ENCODE measurements around the gene POLR2L.

The POLR2L gene

DNA sequence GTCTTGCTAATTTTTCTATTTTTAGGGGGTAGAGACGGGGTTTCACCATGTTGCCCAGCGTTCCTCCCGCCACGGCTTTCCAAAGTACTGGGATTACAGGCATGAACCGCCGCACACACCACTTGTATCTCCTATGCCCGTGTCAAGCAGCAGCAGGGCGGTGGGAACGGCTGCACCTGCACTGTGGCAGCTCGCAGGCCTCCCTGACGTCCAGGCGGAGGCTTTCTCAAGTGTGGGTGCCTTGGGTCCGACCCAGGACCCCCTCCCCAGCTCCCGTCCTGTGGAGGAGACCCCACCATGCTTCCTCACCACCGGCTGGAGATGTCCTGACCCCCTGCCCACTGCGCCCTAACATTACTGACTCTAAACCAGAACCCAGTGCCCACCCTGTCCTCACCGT, 26.1 kb upstream of the POLR2L start:
- DNase-seq, result no peak

DNA sequence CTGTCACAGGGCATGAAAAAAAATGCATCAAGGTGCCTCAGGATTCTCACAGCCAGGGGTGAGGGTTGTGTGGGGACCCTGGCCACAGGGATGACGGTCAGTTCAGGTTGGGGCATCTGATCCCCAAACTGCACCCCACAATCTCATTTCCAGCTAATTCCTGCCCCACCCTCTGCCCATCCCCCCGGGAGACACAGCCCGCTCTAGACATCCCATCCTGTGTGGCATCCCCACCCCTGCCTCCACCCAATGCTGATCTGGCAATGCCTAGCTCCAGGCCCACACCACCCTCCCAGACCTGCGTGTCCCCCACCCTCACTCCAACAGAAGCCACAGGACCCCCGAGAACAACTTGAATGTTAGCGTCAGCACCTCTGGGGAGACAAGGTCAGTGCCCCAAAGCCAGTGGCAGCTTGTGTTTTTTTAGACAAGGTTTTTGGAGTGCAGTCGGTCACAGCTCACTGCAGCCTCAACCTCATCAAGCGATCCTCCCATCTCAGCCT, 25.6 kb upstream of the POLR2L start:
- no peak for DNase-seq

DNA sequence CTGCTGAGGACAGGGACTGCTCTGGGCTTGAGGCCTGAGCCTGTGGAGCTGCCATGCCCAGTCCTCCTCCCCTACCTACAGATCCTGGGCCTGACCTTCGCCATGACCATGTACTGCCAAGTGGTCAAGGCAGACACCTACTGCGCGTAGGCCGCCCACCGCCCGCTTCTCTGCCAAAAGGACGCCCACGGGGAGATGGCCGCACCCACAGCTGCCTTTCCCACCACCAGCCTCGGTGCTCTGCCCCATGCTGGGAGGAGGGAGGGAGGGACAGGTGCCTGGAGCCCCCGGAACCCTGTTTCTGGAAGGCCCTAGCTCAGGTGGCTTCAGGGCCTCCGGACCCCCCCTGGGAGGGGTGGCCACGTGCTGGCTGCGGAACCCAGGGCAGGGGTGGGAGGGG, 24.2 kb upstream of the POLR2L start:
- DNase-seq, result no peak

DNA sequence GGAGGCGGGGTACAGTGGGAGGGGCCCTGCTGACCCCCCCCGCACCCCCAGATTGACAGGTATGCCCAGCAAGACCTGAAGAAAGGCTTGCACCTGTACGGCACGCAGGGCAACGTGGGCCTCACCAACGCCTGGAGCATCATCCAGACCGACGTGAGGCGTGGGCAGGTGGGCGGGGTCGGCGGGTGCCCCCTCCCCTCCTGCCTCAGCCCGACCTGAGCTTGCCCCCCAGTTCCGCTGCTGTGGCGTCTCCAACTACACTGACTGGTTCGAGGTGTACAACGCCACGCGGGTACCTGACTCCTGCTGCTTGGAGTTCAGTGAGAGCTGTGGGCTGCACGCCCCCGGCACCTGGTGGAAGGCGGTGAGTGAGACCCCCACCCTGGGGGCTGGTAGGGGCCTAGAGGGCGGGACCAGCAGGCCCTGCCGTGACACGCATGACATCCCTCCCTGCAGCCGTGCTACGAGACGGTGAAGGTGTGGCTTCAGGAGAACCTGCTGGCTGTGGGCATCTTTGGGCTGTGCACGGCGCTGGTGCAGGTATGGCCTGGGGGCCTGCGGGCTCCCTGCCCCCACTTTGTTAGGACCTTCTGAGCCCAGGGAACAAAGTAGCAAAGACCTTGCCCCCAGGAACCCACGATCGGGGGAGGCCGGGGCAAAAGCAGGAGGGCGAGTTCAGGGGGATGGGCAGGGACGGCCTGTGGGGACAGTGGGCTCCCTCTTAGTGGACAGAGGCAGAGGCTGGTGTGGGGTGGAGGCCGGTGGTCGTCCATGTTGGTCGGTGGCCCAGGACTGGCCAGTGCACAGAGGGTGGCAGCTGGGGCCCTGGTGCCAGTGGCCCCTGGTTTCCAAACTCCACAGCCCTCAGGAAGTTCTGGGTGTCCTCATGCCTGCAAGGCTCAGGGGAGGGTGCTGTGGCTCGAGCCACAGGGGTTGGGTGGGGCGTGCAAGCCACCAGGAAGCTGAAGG, 23.4 kb upstream of the POLR2L start:
- no peak for DNase-seq

DNA sequence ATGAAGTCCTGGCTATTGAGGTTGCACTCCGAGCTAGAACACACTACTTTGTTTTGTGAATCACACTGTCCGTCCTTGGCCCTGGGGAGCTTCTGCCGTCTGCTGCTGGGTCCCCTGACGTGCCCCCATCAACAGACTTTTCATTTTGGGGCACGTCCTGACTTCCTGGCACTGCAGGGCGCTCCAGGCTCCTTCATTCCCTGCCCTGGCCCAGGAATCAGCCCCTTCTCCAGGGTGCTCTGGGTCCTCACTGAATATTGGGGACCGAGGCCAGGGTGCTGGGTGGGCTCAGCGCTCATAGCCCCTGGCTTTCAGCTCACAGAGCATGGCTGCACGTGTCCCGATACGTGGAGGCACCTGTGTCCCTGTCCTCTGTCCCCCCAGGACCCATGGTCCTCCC, 22.6 kb upstream of the POLR2L start:
- DNase-seq, result no peak

DNA sequence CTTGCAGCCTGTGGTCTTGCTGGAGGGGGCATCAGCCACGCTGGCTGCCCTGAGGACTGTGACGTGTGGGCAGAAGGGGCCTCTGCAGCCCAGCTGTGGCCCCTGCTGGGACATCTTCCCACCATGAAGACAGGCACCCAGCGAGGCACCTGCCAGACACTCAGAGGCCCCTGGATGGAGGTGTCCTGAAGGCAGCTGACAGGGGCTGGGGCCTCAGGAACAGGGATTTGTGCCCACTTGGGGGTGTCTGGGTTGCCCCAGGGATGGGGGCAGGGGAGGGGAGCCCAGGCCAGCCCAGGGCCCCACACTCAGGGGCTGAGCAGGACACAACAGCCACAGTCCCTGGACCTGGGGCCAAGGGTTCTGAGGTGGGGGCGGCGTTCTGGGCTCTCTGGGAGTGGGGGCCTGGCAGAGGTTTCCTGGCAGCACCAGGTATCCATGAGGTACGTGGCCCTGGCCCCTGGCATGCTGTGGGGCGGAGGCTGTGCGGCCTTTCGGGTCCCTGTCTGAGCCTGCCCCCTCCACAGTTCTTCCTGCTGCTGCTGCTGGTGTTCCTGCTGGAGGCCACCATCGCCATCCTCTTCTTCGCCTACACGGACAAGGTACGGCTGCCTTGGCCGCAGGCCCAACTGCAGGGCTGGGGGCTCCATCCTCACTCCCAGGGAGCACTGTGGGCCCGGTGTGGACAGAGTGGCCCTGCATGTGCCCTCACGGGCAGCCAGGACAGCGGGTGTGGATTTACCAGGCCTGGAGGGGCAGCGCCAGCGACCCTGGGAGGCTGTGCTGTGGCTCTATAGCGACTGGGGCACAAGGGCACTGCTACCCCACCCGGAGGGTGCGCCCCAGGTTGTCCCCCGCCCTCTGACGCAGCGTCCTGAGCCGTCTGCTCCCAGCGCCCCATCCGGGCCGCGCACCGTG, 21.8 kb upstream of the POLR2L start:
- no peak for DNase-seq

DNA sequence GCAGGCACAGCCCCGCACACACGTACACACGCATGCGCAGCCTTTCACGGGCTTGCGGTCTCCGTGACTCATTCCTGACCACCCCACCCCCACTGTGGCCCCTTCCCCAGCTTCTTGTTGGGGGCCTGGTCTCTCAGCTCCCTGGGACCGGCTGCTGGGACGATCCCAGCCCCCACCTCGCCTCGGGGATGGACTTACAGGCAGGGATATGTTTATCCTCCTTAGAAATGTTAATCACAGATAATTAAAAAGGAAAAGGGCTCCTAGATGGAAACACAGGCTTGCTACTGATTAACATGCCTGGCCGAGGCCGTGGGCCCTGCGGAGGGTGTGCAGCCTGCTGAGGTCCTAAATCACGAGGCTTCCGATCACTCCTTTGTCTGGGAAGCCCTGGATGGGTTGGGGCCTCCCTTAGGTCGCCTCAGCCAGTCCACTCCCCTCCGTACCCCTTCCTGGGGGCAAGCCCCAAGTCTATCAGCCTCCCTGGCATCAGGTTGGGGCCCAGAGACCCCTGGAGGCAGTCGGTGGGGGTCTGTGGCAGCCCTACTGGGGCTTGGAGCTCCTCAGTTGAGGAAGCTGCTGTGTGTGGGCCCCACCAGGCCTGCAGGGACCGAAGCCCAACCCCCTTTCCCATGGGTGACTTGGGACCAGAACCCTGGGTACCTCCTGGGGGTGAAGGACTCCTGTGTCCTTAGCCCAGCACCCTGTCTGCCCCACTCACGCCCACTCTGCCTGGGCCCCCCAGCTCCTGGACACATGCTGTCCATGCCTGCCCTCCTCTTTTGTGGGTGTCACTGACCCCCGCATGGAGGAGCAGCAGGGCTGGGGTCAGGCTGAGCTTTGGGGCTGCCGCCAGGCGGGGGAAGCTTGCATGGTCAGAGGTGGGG, 20.9 kb upstream of the POLR2L start:
- DNase-seq, result no peak

DNA sequence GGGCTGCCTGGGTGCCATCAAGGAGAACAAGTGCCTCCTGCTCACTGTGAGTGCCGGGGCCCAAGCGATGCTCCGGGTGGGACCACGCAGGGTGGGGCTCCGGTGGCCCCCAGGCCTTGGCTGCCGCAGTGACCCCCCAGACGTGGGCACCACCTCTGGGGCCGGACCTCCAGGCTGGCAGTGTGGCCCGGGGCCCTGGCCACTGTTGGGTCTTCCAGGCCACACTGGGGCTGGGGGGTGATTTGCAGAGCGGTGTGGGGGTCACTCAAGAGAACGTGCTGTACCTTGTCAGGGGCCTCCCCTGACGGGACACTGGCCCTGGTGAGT, 20.3 kb upstream of the POLR2L start:
- no peak for DNase-seq

DNA sequence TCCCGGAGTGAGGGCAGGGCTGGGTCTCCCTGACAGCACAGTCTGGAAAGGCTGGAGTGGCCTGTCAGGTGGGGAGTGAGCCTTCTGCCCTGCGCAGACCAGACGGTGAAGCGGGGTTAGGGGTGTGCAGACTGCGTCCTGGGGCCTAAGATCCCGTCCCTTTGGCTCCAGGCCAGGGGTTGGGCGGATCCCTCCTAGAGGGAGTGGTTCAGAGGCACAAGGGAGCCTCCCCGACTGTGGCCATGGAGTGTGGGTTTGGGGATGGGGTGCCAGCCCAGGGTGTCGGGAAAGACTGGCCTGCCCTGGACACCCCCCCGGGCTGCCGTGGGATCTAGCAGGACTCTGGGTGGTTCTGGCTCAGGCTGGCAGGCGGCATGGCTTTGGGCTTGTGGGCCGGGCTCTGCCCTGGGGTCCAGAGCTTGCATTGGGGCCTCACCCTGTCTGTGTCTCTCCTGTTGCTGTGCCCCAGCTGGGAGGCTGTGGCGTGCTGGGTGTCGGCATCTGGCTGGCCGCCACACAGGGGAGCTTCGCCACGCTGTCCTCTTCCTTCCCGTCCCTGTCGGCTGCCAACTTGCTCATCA, 19.8 kb upstream of the POLR2L start:
- no peak for DNase-seq

DNA sequence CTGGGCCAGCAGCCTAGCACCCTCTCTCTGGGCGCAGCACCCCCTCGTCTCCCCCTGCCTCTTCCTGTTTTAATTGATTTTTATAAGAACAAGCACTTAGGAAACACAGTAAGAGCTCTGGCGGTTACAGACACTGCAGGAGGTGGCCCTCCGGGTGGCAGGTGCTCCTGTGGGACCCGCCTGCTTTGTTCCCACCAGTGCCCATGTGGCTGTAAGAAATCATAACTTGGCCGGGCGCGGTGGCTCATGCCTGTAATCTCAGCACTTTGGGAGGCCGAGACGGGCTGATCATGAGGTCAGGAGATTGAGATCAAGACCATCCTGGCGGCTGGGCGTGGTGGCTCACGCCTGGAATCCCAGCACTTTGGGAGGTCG, 18.8 kb upstream of the POLR2L start:
- DNase-seq, result no peak

DNA sequence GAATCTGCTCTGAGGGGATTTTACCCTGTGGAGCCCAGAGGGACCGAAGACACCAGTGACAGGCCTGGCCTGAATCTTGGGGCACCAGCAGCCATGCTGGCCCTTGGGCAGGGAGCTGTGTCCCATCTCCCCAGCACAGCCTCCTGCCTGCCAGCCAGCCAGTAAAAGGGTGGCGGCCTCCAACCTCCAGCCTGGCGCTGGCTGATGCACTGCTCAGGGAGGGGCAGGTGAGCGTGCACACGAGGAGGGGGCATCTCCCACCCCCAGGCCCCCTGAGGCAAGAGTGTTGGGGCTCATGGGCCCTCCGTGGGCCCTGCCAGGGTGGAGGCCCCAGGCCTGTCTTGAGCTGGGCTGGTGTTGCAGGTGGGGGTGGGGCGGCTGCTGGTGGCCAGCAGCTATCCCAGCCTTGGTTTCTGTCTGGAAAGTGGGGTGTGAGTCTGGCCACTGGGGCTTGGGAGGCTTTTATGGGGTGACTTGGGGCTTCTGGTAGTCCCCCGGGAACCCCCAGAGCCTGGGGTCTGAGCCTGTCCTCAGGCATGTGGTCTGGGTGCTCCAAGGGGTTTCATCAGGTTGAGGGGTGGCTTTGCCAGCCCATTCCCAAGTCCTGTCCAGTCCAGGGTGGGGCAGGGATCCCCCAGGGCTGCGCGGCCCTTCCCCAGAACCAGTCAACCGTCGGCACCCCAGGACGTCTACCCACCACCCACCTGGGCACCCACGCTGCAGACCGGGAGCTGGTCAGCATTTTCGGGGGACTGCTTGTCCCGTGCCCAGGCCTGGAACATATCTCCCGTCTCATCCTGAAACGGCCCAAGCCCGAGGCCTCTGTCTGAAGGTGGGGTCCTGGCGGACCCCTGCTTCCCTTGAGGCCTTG, 18.1 kb upstream of the POLR2L start:
- no peak for DNase-seq

DNA sequence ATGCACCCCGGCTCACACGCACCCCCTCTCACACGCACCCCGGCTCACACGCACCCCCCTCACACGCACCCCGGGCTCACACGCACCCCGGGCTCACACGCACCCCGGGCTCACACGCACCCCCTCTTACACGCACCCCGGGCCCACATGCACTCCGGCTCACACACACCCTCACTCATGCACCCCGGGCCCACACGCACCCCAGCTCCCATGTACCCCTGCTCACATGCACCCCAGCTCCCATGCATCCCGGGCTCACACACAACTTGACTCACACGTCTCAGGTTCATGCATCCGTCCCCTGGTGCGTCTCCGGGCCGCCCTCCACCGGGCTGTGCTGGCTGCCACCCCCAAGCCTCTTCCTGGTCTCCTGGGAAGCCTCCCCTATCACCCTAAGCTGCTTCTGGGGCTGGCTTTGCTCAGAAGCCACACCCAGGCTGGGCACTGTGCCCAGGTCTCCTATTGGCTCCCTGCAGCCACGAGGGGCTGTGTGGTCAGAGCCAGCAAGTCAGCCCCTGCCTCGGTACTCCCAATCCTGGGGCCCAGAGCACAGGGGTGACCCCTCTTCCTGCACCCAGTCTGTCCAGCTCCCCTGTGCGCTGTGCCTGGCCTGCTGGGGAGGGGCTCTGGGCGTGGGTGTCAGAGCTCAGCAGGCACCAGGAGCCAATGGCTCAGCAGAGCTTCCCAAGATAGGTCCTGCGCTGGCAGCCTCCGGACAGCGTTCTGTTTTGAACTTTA, 17.2 kb upstream of the POLR2L start:
- DNase-seq, result no peak

DNA sequence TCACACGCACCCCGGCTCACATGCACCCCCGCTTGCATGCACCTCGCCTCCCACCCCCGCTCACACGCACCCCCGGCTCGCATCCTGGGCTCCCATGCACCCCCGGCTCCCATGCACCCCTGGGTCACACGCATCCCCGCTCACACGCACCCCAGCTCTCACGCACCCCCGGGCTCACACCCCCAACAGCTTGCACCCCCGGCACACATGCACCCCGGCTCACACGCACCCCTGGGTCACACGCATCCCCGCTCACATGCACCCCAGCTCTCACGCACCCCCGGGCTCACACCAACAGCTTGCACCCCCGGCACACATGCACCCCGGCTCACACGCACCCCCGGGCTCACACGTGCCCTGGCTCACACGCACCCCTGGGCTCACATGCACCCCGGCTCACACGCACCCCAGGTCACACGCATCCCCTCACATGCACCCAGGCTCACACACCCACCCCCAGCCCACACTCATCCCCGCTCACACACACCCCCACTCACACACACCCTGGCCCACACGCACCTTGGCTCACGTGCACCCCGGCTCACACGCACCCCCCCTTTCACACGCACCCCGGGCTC, 16.5 kb upstream of the POLR2L start:
- DNase-seq, result no peak

DNA sequence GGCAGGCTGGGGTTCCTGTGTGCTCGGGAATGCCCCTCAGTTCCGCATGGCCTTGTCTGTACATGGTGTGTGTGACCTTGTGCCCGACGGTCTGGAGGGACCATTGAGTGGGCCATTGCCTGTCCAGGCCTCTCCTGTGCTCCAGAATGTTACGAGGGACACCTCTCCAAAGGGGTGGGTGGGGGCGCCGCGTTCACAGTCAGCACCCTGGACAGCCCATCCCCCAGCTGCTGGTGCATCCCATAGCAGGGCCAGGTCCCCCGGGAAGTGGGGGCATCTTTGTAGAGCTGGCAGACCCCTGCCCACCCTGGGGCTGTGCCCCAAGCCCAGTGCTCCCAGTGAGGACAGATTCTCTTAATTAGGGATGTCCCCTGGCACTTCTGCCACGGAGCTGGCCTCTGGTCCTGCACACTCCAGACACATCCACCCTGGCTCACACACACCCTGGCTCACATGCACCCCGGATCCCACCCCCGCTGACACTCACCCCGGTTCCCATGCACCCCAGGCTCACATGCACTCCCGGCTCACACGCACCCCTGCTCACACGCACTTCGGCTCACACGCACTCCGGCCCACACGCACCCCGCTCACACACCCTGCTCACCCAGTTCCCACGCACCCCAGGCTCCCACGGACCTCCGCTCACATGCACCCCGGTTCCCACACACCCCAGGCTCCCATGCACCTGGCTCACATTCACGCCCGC, 15.9 kb upstream of the POLR2L start:
- DNase-seq, result no peak

DNA sequence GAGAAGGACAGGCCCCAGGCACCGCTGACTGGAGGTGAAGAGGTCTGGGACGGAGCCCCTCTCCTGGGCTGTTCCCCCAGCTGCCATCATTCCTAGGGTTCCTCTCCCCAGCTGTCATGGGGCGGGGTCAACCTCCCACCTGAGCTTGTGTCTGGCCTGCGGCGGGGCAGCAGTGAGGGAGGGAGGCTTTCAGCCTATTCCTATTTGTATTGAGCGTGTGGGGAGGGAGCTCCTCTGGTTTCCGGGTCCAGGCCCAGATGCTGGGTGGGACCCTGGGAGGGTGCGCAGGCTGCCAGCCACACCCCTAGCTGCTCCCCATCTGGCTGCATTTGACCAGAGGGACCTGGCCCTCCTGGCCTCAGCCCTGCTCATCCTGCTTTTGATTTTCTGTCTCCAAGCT, 14.1 kb upstream of the POLR2L start:
- no peak for DNase-seq

DNA sequence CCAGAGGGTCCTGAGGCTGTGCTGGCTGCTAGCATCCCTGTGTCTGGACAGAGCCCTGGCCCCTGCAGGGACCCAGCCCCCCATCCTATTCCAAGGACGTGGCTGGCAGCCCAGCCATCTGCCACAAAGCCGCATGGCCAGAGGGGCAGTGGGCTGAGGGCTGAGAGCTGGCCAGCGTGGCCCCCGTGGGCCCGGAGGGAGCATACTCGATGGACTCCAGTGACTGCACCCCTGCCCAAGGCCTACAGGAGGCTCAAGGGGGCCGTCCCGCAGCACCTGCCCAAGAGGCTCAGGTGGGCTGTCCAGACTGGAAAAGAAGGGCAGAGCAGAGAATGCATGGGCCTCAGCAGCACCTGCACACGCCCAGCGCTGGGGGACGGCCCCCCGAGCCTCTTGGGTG, 13.5 kb upstream of the POLR2L start:
- DNase-seq, result no peak

DNA sequence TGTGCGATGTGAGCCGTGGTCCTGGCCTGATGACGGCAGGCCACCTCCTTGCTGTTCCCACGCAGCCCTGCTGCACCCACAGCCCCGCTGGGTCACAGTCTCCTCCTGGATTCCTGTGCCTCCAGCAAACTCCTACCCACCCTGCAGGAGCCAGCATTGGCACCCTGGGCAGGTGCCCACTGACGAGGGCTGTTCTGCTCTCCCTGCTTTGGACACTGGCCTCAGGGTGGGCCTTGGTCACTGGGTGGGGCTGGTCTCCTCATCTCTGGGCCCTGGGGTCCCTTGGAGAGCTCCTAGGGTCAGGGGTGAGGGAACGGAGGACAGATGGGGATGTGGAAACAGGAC, 13.0 kb upstream of the POLR2L start:
- DNase-seq, result no peak

DNA sequence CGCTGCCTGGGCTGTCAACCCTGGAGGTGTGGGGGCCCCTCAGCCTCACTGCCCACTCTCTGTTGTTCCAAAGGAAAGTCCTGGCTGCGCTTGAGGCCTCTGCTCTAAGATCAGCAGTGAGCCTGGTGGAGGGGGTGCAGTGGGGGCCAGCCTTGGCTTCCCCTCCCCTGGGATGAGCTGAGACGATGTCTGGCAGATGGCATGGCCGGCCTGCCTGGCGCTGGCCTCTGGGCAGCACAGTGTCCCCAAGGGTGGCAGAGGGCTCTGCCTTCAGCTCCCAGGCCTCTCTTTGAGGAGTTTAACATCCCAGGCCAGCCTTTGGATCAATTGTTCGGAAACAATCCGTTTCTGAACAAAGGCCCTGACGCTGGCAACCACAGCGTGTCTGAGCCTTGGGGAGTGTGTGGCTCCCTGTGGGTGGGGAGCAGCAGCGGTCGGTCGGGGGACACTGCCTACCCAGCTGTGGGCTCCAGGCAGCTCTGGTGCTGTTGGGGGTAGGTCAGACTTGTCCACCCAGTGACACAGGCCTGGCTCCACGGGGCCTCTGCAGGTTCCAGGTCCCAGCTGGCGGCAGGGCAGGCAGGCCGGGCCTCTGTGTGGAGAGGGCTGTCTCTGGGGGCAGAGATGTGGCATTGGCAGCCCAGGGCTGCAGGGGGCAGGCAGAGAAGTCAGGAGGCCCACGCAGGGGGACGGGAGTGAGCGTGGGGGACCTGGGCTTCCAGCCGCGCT, 12.4 kb upstream of the POLR2L start:
- DNase-seq, result no peak

All from SW 1271 (cell line).